SKM-1 treated with dmso at 0.1 percent for 144 hours (cell line): ENCODE data around the gene GOLGA1.
A peak's percentile ranks its signal among the peaks of the same experiment; 100 is the strongest.
"Not testable (repeated sequence)": the region's sequence is repeated elsewhere in the genome, so short reads cannot be mapped to it uniquely, and the experiment has no call there.

Experiments used
- DNase-seq: peaks from one replicate; lab custom pipeline; 2025; ENCODE audit not compliant: unreplicated experiment; lab: John Stamatoyannopoulos, UW

Gene GOLGA1

GRCh38 chr9:124860582-124861341 lies 80.1 kb downstream of the GOLGA1 start:
- DNase-seq = no peak

GRCh38 chr9:124859803-124860581 lies 80.9 kb downstream of the GOLGA1 start:
- DNase-seq = no peak

- no peak for DNase-seq
Measured at GRCh38 chr9:124858330-124859046, 82.4 kb downstream of the GOLGA1 start.

GRCh38 chr9:124857533-124858162 lies 83.2 kb downstream of the GOLGA1 start:
- DNase-seq = no peak

- DNase-seq = peak; percentile 36
Measured at GRCh38 chr9:124855944-124856765, 84.7 kb downstream of the GOLGA1 start.

GRCh38 chr9:124855566-124855943 lies 85.3 kb downstream of the GOLGA1 start:
- DNase-seq = no peak

- no peak for DNase-seq
Measured at GRCh38 chr9:124854822-124855221, 86.1 kb downstream of the GOLGA1 start.

GRCh38 chr9:124854161-124854560 lies 86.7 kb downstream of the GOLGA1 start:
- DNase-seq = no peak

GRCh38 chr9:124853605-124854143 lies 87.2 kb downstream of the GOLGA1 start:
- DNase-seq = no peak

- DNase-seq = peak; percentile 75
Measured at GRCh38 chr9:124852829-124853531, 87.9 kb downstream of the GOLGA1 start, which contains the start of gene WDR38. TSS of gene WDR38 (plus strand) at chr9:124853460. CDS start at chr9:124853532, 72 bp downstream.

GRCh38 chr9:124852121-124852828 lies 88.6 kb downstream of the GOLGA1 start:
- no peak for DNase-seq

GRCh38 chr9:124849801-124850200 lies 91.1 kb downstream of the GOLGA1 start:
- no peak for DNase-seq

GRCh38 chr9:124846969-124847368 lies 93.9 kb downstream of the GOLGA1 start:
- DNase-seq = no peak

GRCh38 chr9:124846467-124846866 lies 94.4 kb downstream of the GOLGA1 start:
- not testable (repeated sequence) for DNase-seq

GRCh38 chr9:124844291-124844690 lies 96.6 kb downstream of the GOLGA1 start:
- DNase-seq = no peak

GRCh38 chr9:124843456-124844034 lies 97.3 kb downstream of the GOLGA1 start:
- no peak for DNase-seq

GRCh38 chr9:124841075-124841821 lies 99.6 kb downstream of the GOLGA1 start:
- no peak for DNase-seq
